ENCODE data around the gene UBL7. TPM values are rescaled to one million over a fixed set of nuclear protein-coding genes. Genes with fewer than 3 reads are reported as not detected.

The UBL7 gene

DNA sequence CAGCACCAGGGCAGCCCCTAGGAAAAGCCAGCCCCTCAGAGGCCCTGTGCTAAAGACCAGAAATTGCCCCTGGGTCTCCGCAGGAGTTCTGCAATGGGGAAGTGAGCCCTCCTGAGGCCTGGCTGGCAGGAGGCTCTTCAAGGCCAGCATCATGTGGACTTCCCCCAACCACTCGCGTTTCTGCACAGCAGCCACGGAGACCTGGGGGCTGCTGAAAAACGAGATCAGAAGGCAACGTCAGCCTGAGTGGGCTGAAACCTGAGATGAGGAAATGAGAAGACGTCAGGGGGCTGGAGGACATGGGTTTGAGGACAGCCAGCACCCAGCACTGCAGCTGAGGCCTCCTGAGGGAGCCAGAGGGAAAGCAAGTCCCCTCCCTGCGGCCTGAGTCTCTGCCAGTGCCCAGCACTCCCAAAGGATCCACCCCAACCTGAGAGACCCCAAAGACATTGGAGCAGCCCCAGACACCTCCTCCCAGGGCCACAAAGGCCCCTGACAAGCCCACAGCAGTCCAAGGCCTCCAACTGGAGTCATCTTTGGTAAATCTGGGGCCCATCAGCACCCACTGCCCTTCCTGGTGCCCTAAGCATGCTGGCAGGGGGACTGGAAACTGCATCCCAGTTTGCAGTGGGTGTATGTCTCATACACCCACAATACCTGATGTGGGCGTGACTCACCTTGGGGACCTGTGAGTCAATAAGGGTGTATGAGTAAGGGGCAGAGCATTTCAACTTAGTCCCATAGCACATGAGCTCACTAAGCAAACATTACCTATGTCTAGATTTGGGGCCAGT lies 64.3 kb downstream of the UBL7 start:
- Histone ChIP-seq H3K27me3 (ENCODE audit: insufficient read depth, poor library complexity, severe bottlenecking) (no peaks in the 10 kb centered on the region), H3K4me3 (replicated peaks; ENCODE audit: insufficient read depth, low read length) (no peak overlapping the region), H3K27ac (replicated peaks) (no peak overlapping the region)
- peak in 1 of 2 experiments; percentile 22 for DNase-seq (ENCODE audit: low read depth in 1 of 2, low spot score in 1 of 2)
- TF ChIP-seq GABPA (IDR thresholded peaks at IDR 0.05; ENCODE audit: low read depth) (no peak), SPI1 (IDR thresholded peaks at IDR 0.05; ENCODE audit: borderline replicate concordance, low read depth) (peak; percentile 43; the same call in 1 of the 2 replicates), POLR2AphosphoS5 (IDR thresholded peaks at IDR 0.05; ENCODE audit: low read depth) (no peak)
- TF ChIP-seq, protein P1, sequence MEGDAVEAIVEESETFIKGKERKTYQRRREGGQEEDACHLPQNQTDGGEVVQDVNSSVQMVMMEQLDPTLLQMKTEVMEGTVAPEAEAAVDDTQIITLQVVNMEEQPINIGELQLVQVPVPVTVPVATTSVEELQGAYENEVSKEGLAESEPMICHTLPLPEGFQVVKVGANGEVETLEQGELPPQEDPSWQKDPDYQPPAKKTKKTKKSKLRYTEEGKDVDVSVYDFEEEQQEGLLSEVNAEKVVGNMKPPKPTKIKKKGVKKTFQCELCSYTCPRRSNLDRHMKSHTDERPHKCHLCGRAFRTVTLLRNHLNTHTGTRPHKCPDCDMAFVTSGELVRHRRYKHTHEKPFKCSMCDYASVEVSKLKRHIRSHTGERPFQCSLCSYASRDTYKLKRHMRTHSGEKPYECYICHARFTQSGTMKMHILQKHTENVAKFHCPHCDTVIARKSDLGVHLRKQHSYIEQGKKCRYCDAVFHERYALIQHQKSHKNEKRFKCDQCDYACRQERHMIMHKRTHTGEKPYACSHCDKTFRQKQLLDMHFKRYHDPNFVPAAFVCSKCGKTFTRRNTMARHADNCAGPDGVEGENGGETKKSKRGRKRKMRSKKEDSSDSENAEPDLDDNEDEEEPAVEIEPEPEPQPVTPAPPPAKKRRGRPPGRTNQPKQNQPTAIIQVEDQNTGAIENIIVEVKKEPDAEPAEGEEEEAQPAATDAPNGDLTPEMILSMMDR (IDR thresholded peaks at IDR 0.05; ENCODE audit: insufficient read depth, low read length), result no peak
- TF ChIP-seq, protein P2, sequence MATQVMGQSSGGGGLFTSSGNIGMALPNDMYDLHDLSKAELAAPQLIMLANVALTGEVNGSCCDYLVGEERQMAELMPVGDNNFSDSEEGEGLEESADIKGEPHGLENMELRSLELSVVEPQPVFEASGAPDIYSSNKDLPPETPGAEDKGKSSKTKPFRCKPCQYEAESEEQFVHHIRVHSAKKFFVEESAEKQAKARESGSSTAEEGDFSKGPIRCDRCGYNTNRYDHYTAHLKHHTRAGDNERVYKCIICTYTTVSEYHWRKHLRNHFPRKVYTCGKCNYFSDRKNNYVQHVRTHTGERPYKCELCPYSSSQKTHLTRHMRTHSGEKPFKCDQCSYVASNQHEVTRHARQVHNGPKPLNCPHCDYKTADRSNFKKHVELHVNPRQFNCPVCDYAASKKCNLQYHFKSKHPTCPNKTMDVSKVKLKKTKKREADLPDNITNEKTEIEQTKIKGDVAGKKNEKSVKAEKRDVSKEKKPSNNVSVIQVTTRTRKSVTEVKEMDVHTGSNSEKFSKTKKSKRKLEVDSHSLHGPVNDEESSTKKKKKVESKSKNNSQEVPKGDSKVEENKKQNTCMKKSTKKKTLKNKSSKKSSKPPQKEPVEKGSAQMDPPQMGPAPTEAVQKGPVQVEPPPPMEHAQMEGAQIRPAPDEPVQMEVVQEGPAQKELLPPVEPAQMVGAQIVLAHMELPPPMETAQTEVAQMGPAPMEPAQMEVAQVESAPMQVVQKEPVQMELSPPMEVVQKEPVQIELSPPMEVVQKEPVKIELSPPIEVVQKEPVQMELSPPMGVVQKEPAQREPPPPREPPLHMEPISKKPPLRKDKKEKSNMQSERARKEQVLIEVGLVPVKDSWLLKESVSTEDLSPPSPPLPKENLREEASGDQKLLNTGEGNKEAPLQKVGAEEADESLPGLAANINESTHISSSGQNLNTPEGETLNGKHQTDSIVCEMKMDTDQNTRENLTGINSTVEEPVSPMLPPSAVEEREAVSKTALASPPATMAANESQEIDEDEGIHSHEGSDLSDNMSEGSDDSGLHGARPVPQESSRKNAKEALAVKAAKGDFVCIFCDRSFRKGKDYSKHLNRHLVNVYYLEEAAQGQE (IDR thresholded peaks at IDR 0.05; ENCODE audit: insufficient replicate concordance, low read depth), result no peak

DNA sequence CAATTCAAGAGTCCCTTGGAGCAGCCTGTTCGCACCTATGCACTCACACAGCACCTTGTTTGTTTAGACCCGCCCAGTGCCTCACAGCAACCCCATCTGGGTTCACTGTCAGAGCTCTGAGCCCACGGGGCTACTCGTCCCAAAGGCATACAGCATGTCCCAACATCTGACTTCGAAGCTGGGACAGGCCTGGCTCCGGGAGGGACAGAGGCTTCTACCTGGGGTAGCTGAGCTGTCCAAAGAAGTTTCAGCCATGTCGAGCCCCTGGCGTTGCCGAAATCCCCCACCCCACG lies 64.9 kb downstream of the UBL7 start:
- Histone ChIP-seq H3K27ac (replicated peaks) (no peak overlapping the region), H3K27me3 (ENCODE audit: insufficient read depth, poor library complexity, severe bottlenecking) (no peaks in the 10 kb centered on the region), H3K4me3 (replicated peaks; ENCODE audit: insufficient read depth, low read length) (no peak overlapping the region)
- no peak for TF ChIP-seq GABPA (IDR thresholded peaks at IDR 0.05; ENCODE audit: low read depth)
- no peak for TF ChIP-seq POLR2AphosphoS5 (IDR thresholded peaks at IDR 0.05; ENCODE audit: low read depth)
- no peak for TF ChIP-seq SPI1 (IDR thresholded peaks at IDR 0.05; ENCODE audit: borderline replicate concordance, low read depth)
- TF ChIP-seq, protein P1 (IDR thresholded peaks at IDR 0.05; ENCODE audit: insufficient read depth, low read length), result no peak
- no peak for DNase-seq (ENCODE audit: low read depth in 1 of 2, low spot score in 1 of 2)

Small RNA genes lying within 50 kb of the gene (microRNA-seq; reads per million reads assigned to microRNA genes)
- not detected for gene MIR6881
